Karpas-422 (cell line): ENCODE data around the gene DSG3. TPM values are rescaled to one million over a fixed set of nuclear protein-coding genes. Genes with fewer than 3 reads are reported as not detected.

Source experiments
- DNase-seq: peaks from one replicate; pipeline ENCODE4 v3.0.0-alpha.2; 2015
- H2AFZ ChIP-seq: fragments of 200-600 bp; sonication (generic); 2 replicates; pipeline ENCODE4 v1.6.1; 2014; ENCODE audit warnings: antibody characterized with exemption, low read length, mixed read lengths
- H3K27ac ChIP-seq: fragments of 200-600 bp; sonication (generic); 2 replicates; pipeline ENCODE4 v1.5.1; 2014; ENCODE audit warnings: mild to moderate bottlenecking, low read length, moderate library complexity
- H3K27me3 ChIP-seq: fragments of 200-600 bp; sonication (generic); 2 replicates; pipeline ENCODE4 v1.6.1; 2014; ENCODE audit warnings: low read length, mixed read lengths
- H3K36me3 ChIP-seq: fragments of 200-600 bp; sonication (generic); 2 replicates; pipeline ENCODE4 v1.6.1; 2014; ENCODE audit warnings: low read length, mixed read lengths; ENCODE audit not compliant: insufficient read depth
- H3K4me1 ChIP-seq: fragments of 200-600 bp; sonication (generic); 2 replicates; pipeline ENCODE4 v1.6.1; 2014; ENCODE audit warnings: mild to moderate bottlenecking, low read length, mixed read lengths
- H3K4me2 ChIP-seq: fragments of 200-600 bp; sonication (generic); 2 replicates; pipeline ENCODE4 v1.6.1; 2014; ENCODE audit warnings: low read length, low read depth, mild to moderate bottlenecking; ENCODE audit not compliant: poor library complexity, severe bottlenecking
- H3K4me3 ChIP-seq: fragments of 200-600 bp; sonication (generic); 2 replicates; pipeline ENCODE4 v1.5.1; 2014; ENCODE audit warnings: mild to moderate bottlenecking, antibody characterized with exemption, low read length, mixed read lengths
- H3K79me2 ChIP-seq: fragments of 200-600 bp; sonication (generic); 2 replicates; pipeline ENCODE4 v1.6.1; 2014; ENCODE audit warnings: mild to moderate bottlenecking, low read length, mixed read lengths
- H3K9ac ChIP-seq: fragments of 200-600 bp; sonication (generic); 2 replicates; pipeline ENCODE4 v1.6.0; 2014; ENCODE audit warnings: low read length
- H3K9me2 ChIP-seq: fragments of 200-600 bp; sonication (generic), shearing (Covaris generic); replicated peaks from 2 replicates; pipeline ENCODE4 v1.6.0; 2014; ENCODE audit warnings: mild to moderate bottlenecking, low read length, moderate library complexity; ENCODE audit not compliant: insufficient read depth
- H3K9me3 ChIP-seq: fragments of 300-700, 200-600 bp; sonication (generic); 2 replicates; pipeline ENCODE4 v1.6.1; 2014; ENCODE audit warnings: low read length, mixed read lengths
- H4K20me1 ChIP-seq: fragments of 200-600 bp; sonication (generic); 2 replicates; pipeline ENCODE4 v1.6.1; 2014; ENCODE audit warnings: mild to moderate bottlenecking, antibody characterized with exemption, low read length, low read depth; ENCODE audit not compliant: insufficient read depth
- total RNA-seq: library from RNA; depleted of rRNA; stranded (reverse); fragments of >200 nt; shearing (Covaris generic); gene quantifications from 2 replicates; pipeline ENCODE4 v1.2.3, GENCODE V29; 2014; ENCODE audit warnings: low replicate concordance

DSG3 gene
- total RNA-seq, 1 experiment from 2014 or later: not detected

DNA sequence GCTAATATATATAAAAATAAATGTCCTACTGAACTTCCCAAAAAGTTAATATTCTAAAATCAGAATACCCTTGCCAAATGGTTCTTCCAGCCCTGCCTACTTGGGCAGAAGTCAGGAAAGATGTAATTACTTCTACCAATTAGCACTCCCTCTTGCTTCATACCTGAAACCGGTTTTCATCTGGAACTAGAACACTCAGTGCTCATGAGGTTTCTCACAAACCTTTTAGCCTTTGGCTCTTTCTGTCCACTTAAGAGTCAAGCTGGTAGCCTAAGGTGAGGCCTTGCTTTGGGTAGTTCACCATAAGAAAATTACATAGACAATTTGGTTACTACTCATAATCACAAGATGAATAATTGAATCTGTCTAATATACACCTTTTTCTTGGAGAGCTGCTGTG lies 4.1 kb downstream of the DSG3 start:
- H3K4me2 ChIP-seq: no peak overlapping the region
- H3K9ac ChIP-seq: no peak overlapping the region
- H3K27me3 ChIP-seq: 0 out of 2 replicates have a peak, but pooled peaks cover 3% of the 10 kb centered on the region
- no peak overlapping the region for H3K4me3 ChIP-seq
- H3K36me3 ChIP-seq: no peaks in the 10 kb centered on the region
- peak overlapping the region; percentile 42; the same call in 1 of the 2 replicates for H2AFZ ChIP-seq
- DNase-seq: no peak
- no peaks in the 10 kb centered on the region for H3K9me3 ChIP-seq
- H3K9me2 ChIP-seq: no peaks in the 10 kb centered on the region
- no peaks in the 10 kb centered on the region for H4K20me1 ChIP-seq
- peaks cover 16% of the 10 kb centered on the region for H3K4me1 ChIP-seq
- H3K79me2 ChIP-seq: no peaks in the 10 kb centered on the region
- H3K27ac ChIP-seq: no peak overlapping the region

DNA sequence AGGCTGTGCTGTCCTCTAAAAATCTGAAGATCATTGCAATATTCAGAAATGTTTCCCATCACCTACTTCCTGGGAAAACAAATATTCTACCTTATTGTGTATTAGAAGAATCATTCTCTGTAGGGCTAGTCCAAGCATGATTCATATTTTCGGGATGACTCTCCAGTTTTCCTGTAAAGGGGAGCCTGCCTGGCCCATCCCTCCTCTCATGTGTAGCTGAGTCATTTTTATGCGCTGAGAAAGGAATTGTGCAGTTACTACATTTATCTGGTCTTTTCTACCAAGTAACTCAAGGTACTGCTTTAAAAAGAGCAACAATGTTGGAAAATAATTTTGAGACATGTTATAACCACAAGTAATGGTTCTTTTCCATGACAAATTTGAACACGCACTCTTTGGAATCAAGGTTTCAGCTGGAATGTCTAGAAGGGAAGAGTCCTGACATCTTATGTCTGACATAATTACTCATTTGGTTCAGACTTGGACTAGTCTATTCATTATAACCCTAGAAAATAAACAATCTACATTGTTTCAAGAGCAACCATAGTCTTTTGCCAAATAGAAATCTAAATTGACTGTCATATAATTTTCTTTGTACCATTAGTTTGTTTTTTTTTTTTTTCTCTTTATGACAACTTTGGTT lies 6.6 kb downstream of the DSG3 start:
- Histone ChIP-seq H3K79me2 (no peaks in the 10 kb centered on the region), H2AFZ (no peak overlapping the region), H3K9me2 (no peaks in the 10 kb centered on the region), H3K9me3 (no peaks in the 10 kb centered on the region), H4K20me1 (no peaks in the 10 kb centered on the region), H3K4me1 (peaks cover 4% of the 10 kb centered on the region; the same call in 1 of the 2 replicates), H3K9ac (no peak overlapping the region), H3K36me3 (no peaks in the 10 kb centered on the region), H3K27me3 (0 out of 2 replicates have a peak, but pooled peaks cover 3% of the 10 kb centered on the region), H3K4me2 (no peak overlapping the region), H3K4me3 (no peak overlapping the region), H3K27ac (no peak overlapping the region)
- no peak for DNase-seq

DNA sequence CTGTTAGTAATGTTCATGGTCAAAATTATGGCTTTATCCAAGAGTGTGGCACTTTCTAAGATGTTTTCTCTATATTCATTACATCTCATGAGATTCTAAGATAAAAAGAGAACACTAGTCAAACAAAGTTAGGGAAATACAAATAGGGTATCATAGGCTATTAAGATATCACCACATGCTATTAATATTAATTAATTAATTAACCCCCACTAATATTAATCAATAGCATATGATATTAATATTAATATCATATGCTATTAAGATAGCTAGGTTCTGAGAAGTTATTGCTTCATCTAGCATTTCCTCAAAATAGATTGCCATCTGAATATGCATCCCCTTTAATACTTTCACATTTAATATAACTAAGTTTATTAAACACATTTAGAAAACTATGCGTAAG lies 22.1 kb downstream of the DSG3 start:
- Histone ChIP-seq H3K36me3 (no peaks in the 10 kb centered on the region), H2AFZ (no peak overlapping the region), H3K79me2 (no peaks in the 10 kb centered on the region), H3K27ac (no peak overlapping the region), H3K9me3 (no peaks in the 10 kb centered on the region), H3K9ac (no peak overlapping the region), H3K4me2 (no peak overlapping the region), H3K27me3 (no peaks in the 10 kb centered on the region), H4K20me1 (no peaks in the 10 kb centered on the region), H3K9me2 (no peaks in the 10 kb centered on the region), H3K4me1 (peaks cover 7% of the 10 kb centered on the region), H3K4me3 (no peak overlapping the region)
- no peak for DNase-seq

DNA sequence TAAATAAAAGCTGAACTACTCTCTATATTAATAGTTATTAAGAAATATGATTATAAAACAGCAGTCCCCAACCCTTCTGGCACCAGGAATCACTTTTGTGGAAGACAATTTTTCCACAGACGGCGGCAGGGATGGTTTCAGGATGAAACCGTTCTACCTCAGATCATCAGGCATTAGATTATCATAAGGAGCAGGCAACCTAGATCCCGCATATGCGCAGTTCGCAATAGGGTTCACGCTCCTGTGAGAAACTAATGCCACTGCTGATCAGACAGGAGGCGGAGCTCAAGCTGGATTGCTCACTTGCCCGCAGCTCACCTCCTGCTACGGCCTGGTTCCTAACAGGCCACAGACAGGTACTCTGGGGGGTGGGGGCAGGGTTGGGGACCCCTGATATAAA lies 31.1 kb downstream of the DSG3 start:
- no peaks in the 10 kb centered on the region for H3K27me3 ChIP-seq
- DNase-seq: no peak
- H3K4me3 ChIP-seq: no peak overlapping the region
- no peak overlapping the region for H3K4me2 ChIP-seq
- H4K20me1 ChIP-seq: no peaks in the 10 kb centered on the region
- no peaks in the 10 kb centered on the region for H3K9me3 ChIP-seq
- peaks cover 35% of the 10 kb centered on the region for H3K4me1 ChIP-seq
- H3K9me2 ChIP-seq: no peaks in the 10 kb centered on the region
- no peak overlapping the region for H3K27ac ChIP-seq
- H3K36me3 ChIP-seq: no peaks in the 10 kb centered on the region
- no peak overlapping the region for H2AFZ ChIP-seq
- H3K79me2 ChIP-seq: no peaks in the 10 kb centered on the region
- H3K9ac ChIP-seq: no peak overlapping the region

- H3K27ac ChIP-seq: no peak overlapping the region
- H3K9me3 ChIP-seq: no peaks in the 10 kb centered on the region
- peaks cover 36% of the 10 kb centered on the region for H3K4me1 ChIP-seq
- no peak overlapping the region for H3K9ac ChIP-seq
- H3K4me3 ChIP-seq: no peak overlapping the region
- no peaks in the 10 kb centered on the region for H3K27me3 ChIP-seq
- H2AFZ ChIP-seq: 0 out of 2 replicates have a peak overlapping the region, but pooled peaks have one; percentile 51
- H3K9me2 ChIP-seq: no peaks in the 10 kb centered on the region
- no peaks in the 10 kb centered on the region for H4K20me1 ChIP-seq
- no peaks in the 10 kb centered on the region for H3K79me2 ChIP-seq
- H3K36me3 ChIP-seq: no peaks in the 10 kb centered on the region
- no peak overlapping the region for H3K4me2 ChIP-seq
- no peak for DNase-seq
These were observed 34.5 kb downstream of the DSG3 start for GRCh38 chr18:31482051-31482450.

DNA sequence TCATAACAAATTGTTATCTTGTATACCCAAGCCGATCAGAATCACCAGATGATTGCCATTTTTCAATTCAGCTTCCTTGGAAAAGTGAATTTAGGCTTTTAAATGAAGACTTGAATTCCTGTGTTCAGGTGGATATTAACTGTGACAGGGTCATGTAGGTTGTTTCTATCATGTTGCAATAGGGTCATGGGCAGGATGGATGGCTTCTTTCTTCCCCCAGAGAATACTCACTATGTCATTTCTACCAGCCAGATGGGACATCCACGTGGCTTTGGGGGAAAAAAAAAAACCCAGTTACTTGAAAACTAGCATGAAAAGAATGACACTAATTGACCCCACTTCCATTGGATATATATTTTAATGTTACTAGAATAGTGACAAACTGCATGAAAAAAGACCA lies 35.9 kb downstream of the DSG3 start:
- Histone ChIP-seq H4K20me1 (no peaks in the 10 kb centered on the region), H3K9ac (no peak overlapping the region), H3K9me3 (no peaks in the 10 kb centered on the region), H3K79me2 (no peaks in the 10 kb centered on the region), H3K4me2 (no peak overlapping the region), H3K27ac (no peak overlapping the region), H3K27me3 (no peaks in the 10 kb centered on the region), H3K4me3 (no peak overlapping the region), H2AFZ (peak overlapping the region; percentile 14; the same call in 1 of the 2 replicates), H3K36me3 (no peaks in the 10 kb centered on the region), H3K4me1 (peaks cover 28% of the 10 kb centered on the region), H3K9me2 (no peaks in the 10 kb centered on the region)
- DNase-seq: no peak

- DNase-seq: no peak
- Histone ChIP-seq H3K9me3 (no peaks in the 10 kb centered on the region), H2AFZ (no peak overlapping the region), H3K27me3 (no peaks in the 10 kb centered on the region), H4K20me1 (no peaks in the 10 kb centered on the region), H3K9me2 (no peaks in the 10 kb centered on the region), H3K4me1 (peaks cover 24% of the 10 kb centered on the region), H3K36me3 (no peaks in the 10 kb centered on the region), H3K4me2 (no peak overlapping the region), H3K4me3 (no peak overlapping the region), H3K79me2 (no peaks in the 10 kb centered on the region), H3K27ac (no peak overlapping the region), H3K9ac (no peak overlapping the region)
These were observed 36.9 kb downstream of the DSG3 start for GRCh38 chr18:31484461-31484860.

GRCh38 chr18:31486165-31486564 lies 38.6 kb downstream of the DSG3 start:
- H3K9ac ChIP-seq: no peak overlapping the region
- DNase-seq: no peak
- no peaks in the 10 kb centered on the region for H4K20me1 ChIP-seq
- no peak overlapping the region for H3K4me2 ChIP-seq
- no peaks in the 10 kb centered on the region for H3K79me2 ChIP-seq
- H3K4me3 ChIP-seq: no peak overlapping the region
- no peaks in the 10 kb centered on the region for H3K27me3 ChIP-seq
- no peaks in the 10 kb centered on the region for H3K36me3 ChIP-seq
- no peaks in the 10 kb centered on the region for H3K9me2 ChIP-seq
- H3K9me3 ChIP-seq: no peaks in the 10 kb centered on the region
- H3K27ac ChIP-seq: no peak overlapping the region
- H2AFZ ChIP-seq: no peak overlapping the region
- peaks cover 27% of the 10 kb centered on the region for H3K4me1 ChIP-seq
